Activated CD4-positive, alpha-beta T cell treated with anti-CD3 and anti-CD28 coated beads for 24 hours (primary cell): ENCODE measurements around the gene TIMM17A.
"Not testable (repeated sequence)": the region's sequence is repeated elsewhere in the genome, so short reads cannot be mapped to it uniquely, and the experiment has no call there.

Experiments used
- DNase-seq, 2 donors: peaks; one replicate each; pipeline ENCODE4 v3.0.0-alpha.2; 2020; ENCODE audit warnings: low read depth in 2 of 2

Gene TIMM17A

DNA sequence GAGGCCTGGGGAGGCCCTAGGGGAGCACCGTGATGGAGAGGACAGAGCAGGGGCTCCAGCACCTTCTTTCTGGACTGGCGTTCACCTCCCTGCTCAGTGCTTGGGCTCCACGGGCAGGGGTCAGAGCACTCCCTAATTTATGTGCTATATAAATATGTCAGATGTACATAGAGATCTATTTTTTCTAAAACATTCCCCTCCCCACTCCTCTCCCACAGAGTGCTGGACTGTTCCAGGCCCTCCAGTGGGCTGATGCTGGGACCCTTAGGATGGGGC is 60.3 kb downstream of the TIMM17A start:
- no peak for DNase-seq

DNA sequence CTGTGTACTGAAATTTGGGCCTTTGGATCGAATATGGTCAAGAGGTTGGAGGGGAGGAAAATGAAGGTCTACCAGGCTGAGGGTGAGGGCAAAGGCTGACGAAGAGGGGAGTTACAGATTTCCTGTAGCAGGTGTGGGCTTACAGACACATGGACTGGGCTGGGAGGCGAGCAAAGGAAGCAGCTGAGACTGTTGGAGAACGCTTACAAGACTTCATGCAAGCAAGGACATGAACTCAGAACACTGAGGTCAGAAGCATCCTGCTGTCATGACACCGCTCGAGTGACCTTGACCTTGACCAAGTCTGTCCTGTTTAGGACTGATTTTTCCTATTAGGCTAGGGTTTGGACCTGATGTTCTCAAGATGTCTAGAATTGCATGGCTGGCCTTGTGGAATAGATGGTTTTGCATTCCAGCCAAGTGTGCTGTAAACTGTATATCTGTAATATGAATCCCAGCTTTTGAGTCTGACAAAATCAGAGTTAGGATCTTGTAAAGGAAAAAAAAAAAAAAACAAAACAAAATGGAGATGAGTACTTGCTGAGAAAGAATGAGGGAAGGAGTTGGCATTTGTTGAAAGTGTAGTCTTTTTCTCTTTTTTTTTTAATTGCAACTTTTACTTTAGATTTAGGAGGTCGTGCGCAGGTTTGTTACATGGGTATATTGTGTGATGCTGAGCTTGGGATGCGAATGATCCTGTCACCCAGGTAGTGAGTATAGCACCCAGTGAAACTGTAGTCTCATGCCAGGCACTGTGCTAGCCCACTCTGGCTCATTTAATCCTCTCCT is 60.9 kb downstream of the TIMM17A start:
- no peak for DNase-seq

- no peak for DNase-seq
Measured at GRCh38 chr1:202016811-202017748, 61.8 kb downstream of the TIMM17A start.

DNA sequence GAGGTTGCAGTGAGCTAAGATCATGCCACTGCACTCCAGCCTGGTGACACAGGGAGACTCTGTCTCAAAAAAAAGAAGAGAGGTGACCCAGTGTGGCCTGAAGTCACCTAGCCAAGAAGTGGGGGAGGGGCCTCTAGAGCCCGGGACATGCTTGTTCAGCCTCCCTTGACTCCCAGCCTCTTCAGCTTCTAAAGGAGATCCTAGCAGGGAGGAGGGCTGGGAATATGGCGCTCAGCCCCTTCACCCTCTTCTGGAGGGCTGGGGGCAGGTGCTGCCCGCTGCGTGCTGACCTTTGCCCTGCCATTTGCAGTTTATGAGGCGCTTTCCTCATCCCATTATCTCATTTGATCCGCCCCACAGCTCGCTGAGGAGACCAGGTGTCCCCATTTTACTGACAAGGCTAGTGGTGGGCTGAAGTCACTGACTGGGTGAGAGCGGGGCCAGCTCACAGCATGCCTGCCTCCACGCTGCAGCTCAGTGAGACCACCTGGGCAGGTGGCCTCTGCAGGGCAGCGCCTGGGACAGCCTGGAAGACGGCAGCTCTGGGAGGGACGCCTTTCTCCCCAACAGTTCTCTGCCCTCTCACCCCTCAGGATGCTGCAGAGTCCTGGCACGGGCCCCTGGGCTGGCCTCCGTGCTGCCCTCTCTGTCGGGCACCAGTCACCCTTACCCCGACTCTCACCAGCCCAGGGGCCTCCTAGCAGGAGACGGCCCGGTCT is 62.6 kb downstream of the TIMM17A start:
- DNase-seq, result no peak

DNA sequence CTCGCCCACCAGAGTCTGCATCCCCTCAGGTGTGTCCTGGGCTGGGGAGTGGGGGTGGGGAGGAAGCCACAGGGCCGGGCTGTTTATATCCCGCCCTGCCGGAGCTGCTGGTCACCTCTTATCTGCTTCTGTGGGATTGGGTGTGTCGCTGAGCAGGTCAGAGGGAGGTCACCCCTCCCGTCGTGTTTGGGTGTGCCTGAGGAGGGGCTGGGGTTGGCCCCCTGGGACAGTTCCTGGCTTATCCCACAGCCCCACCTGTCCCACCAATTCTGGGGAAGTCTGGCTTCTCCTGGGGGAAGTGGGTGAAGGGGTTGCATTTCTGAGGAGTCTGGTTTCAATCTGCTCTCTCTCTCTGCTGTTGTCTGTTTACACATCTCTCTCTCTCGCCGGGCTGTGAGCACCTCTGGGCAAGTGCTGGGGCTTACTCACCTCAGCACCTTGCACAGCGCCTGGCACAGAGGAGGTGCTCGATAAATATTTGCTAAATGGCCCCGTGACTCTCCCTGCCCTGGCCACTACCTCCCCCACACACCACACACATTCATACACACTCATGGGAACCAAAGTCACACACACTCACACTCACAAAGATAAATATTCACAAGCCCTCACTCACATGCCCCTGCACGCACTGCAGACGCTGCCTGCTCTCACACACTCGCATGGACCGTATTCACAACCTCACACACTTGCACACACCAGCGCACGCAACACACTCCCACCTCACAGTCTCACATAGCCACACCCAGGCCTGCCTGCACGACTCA is 63.3 kb downstream of the TIMM17A start:
- DNase-seq, result no peak

GRCh38 chr1:202019235-202019558 is 63.9 kb downstream of the TIMM17A start:
- not testable (repeated sequence) for DNase-seq
